NCI-H146 treated with DMSO at 0.1 percent for 48 hours (cell line): ENCODE results near the gene FAM114A2.
"Not testable (repeated sequence)": the region's sequence is repeated elsewhere in the genome, so short reads cannot be mapped to it uniquely, and the experiment has no call there.

Experiments
- DNase-seq: peaks from one replicate; lab custom pipeline; 2025; ENCODE audit not compliant: unreplicated experiment; lab: John Stamatoyannopoulos, UW

The FAM114A2 gene

GRCh38 chr5:154038707-154039457 lies at the start of gene FAM114A2, which contains the start of gene MFAP3:
Gene FAM114A2, minus strand, starts transcription at chr5:154038910. Its CDS starts 3,957 bp downstream, at chr5:154034953.
Gene MFAP3, plus strand, starts transcription at chr5:154038967. Its CDS starts 10,756 bp downstream, at chr5:154049723.
- DNase-seq: peak; percentile 59

GRCh38 chr5:154087260-154087659 lies 48.5 kb upstream of the FAM114A2 start:
- DNase-seq: peak; percentile 21

GRCh38 chr5:154086641-154087040 lies 47.9 kb upstream of the FAM114A2 start:
- DNase-seq: no peak

- no peak for DNase-seq
Measured at GRCh38 chr5:154086146-154086545, 47.4 kb upstream of the FAM114A2 start.

- DNase-seq: no peak
Measured at GRCh38 chr5:154084062-154084639, 45.4 kb upstream of the FAM114A2 start.

GRCh38 chr5:154081246-154081645 lies 42.5 kb upstream of the FAM114A2 start:
- no peak for DNase-seq

GRCh38 chr5:154078272-154078671 lies 39.6 kb upstream of the FAM114A2 start:
- peak; percentile 89 for DNase-seq

- DNase-seq: no peak
Measured at GRCh38 chr5:154077696-154078095, 39.0 kb upstream of the FAM114A2 start.

GRCh38 chr5:154076240-154076922 lies 37.7 kb upstream of the FAM114A2 start:
- DNase-seq: no peak

- DNase-seq: peak; percentile 50
Measured at GRCh38 chr5:154072414-154073171, 33.9 kb upstream of the FAM114A2 start.

GRCh38 chr5:154071799-154072413 lies 33.2 kb upstream of the FAM114A2 start:
- no peak for DNase-seq

- DNase-seq: not testable (repeated sequence)
Measured at GRCh38 chr5:154069854-154070253, 31.1 kb upstream of the FAM114A2 start.

GRCh38 chr5:154065971-154066370 lies 27.3 kb upstream of the FAM114A2 start:
- DNase-seq: no peak

- no peak for DNase-seq
Measured at GRCh38 chr5:154063372-154063771, 24.7 kb upstream of the FAM114A2 start.

- no peak for DNase-seq
Measured at GRCh38 chr5:154060606-154061005, 21.9 kb upstream of the FAM114A2 start.

- DNase-seq: no peak
Measured at GRCh38 chr5:154059583-154059982, 20.9 kb upstream of the FAM114A2 start.

- no peak for DNase-seq
Measured at GRCh38 chr5:154059039-154059430, 20.3 kb upstream of the FAM114A2 start.

- DNase-seq: no peak
Measured at GRCh38 chr5:154058055-154059038, 19.6 kb upstream of the FAM114A2 start.

GRCh38 chr5:154055201-154055600 lies 16.5 kb upstream of the FAM114A2 start:
- DNase-seq: no peak

GRCh38 chr5:154053468-154053867 lies 14.8 kb upstream of the FAM114A2 start:
- no peak for DNase-seq
